ENCODE data around the gene SAMSN1. TPM values are rescaled to one million over a fixed set of nuclear protein-coding genes. Genes with fewer than 3 reads are reported as not detected.
A peak's percentile ranks its signal among the peaks of the same experiment; 100 is the strongest.

The SAMSN1 gene
- total and polyA plus RNA-seq, 8 donors, result 1.6 to 21.6 (median 11.1) TPM; not detected in 1

DNA sequence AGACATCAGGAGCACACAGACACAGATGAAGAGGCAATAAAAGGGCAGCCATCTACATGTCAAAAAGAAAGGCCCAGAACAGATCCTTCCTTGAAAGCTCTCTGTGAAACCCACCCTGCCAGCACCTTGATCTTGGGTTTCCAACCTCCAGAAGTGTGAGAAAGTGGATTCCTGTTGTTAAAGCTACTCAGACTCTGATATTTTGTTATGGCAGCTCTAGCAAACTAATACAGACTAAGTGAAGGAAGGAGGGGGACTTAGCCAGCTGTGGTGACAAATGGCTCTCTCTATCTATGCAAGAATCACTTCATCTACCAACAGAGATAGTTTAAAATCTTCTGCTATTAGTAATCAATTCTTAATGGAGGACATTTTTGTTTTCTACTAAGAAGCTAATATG, 10.4 kb downstream of the SAMSN1 start:
- no peak overlapping the region for H3K4me3 ChIP-seq
- TF ChIP-seq, protein P1, sequence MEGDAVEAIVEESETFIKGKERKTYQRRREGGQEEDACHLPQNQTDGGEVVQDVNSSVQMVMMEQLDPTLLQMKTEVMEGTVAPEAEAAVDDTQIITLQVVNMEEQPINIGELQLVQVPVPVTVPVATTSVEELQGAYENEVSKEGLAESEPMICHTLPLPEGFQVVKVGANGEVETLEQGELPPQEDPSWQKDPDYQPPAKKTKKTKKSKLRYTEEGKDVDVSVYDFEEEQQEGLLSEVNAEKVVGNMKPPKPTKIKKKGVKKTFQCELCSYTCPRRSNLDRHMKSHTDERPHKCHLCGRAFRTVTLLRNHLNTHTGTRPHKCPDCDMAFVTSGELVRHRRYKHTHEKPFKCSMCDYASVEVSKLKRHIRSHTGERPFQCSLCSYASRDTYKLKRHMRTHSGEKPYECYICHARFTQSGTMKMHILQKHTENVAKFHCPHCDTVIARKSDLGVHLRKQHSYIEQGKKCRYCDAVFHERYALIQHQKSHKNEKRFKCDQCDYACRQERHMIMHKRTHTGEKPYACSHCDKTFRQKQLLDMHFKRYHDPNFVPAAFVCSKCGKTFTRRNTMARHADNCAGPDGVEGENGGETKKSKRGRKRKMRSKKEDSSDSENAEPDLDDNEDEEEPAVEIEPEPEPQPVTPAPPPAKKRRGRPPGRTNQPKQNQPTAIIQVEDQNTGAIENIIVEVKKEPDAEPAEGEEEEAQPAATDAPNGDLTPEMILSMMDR (IDR thresholded peaks at IDR 0.05), result no peak
- TF ChIP-seq EP300 (IDR thresholded peaks at IDR 0.05) (no peak), POLR2A (IDR thresholded peaks at IDR 0.05) (no peak), POLR2AphosphoS5 (IDR thresholded peaks at IDR 0.05) (no peak)
- H3K4me1 ChIP-seq, result peaks cover 0 to 4% (median 0%) of the 10 kb centered on the region in 4 donors
- intact Hi-C loops (cut with DNase I; ENCODE audit: low total_unique reads), result no loop called here
- DNase-seq, result no peak
- no peaks in the 10 kb centered on the region for H3K36me3 ChIP-seq
- no peaks in the 10 kb centered on the region for H3K27me3 ChIP-seq
- H3K27ac ChIP-seq, result no peak overlapping the region
- no peaks in the 10 kb centered on the region for H3K9me3 ChIP-seq

DNA sequence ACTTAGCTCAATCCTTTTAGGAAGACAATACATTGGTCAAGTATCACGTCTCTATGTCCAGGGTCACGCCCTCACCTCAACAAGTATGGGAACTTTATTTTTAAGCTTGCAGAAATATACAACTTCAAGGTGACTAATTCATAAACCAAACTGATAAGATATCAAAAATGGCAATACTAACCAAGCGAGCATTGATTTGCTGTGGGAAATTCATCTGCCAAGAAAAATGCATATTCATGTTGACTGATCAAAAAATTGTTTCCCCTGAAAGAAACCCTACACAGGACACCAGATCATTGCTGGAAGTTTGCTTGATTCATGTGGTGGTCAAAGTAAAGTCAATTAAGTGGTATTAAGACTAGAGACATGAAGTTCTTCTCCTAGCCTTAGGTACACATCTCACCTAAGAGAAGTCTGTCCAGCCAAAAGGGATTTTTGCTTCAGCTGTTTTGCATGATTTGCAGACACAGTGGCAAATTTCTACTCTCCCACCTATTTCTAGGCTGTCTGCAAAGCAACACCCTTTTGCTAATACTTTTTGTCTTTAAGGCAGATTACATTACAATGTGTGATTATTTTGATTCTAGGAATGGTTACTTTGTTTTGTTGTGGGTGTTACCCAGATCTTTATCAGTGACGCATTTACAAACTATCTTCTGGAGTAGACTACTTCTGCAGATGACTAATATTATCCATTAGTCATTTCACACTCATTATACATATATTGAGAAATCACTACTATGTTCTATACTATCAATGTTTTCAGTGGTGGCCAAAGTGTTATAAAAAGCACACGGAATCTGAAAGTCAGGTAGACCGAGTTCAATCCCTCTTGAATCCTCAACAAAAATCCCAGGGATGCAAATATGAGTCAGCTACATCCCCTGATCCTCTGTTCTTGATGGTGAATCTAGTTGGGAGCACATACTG, 12.4 kb downstream of the SAMSN1 start:
- TF ChIP-seq EP300 (IDR thresholded peaks at IDR 0.05), result no peak
- no peak for TF ChIP-seq POLR2A (IDR thresholded peaks at IDR 0.05)
- TF ChIP-seq, protein P1 (IDR thresholded peaks at IDR 0.05), result no peak
- intact Hi-C loops (cut with DNase I; ENCODE audit: low total_unique reads), result no loop called here
- H3K36me3 ChIP-seq, result no peaks in the 10 kb centered on the region
- H3K4me3 ChIP-seq, result no peak overlapping the region
- peaks cover 0 to 4% (median 0%) of the 10 kb centered on the region in 4 donors for H3K4me1 ChIP-seq
- no peaks in the 10 kb centered on the region for H3K9me3 ChIP-seq
- no peak for DNase-seq
- H3K27me3 ChIP-seq, result no peaks in the 10 kb centered on the region
- 60 to 70% (median 64%) methylated on average over 6 of the region's 6 CpGs for WGBS, 5 donors
- H3K27ac ChIP-seq, result peak overlapping the region in 4 of 5 donors; percentile 34 to 62 (median 53)

- intact Hi-C loops (cut with DNase I; ENCODE audit: low total_unique reads), result no loop called here
- WGBS, 5 donors, result 54 to 79% (median 64%) methylated on average over 3 of the region's 3 CpGs
- DNase-seq, result no peak
- H3K9me3 ChIP-seq, result no peaks in the 10 kb centered on the region
- no peak for TF ChIP-seq POLR2AphosphoS5 (IDR thresholded peaks at IDR 0.05)
- TF ChIP-seq, protein P1 (IDR thresholded peaks at IDR 0.05), result no peak
- TF ChIP-seq EP300 (IDR thresholded peaks at IDR 0.05), result no peak
- TF ChIP-seq POLR2A (IDR thresholded peaks at IDR 0.05), result no peak
- H3K27ac ChIP-seq, result no peak overlapping the region
- H3K4me1 ChIP-seq, result peaks cover 0 to 12% (median 0%) of the 10 kb centered on the region in 4 donors
- no peaks in the 10 kb centered on the region for H3K27me3 ChIP-seq
- no peak overlapping the region for H3K4me3 ChIP-seq
- H3K36me3 ChIP-seq, result no peaks in the 10 kb centered on the region
These were observed 14.3 kb downstream of the SAMSN1 start for GRCh38 chr21:14531757-14532316.

- no peak for DNase-seq
- Histone ChIP-seq H3K27me3 (no peaks in the 10 kb centered on the region), H3K27ac (no peak overlapping the region), H3K4me3 (no peak overlapping the region), H3K36me3 (no peaks in the 10 kb centered on the region), H3K4me1 (peaks cover 0 to 21% (median 0%) of the 10 kb centered on the region in 4 donors), H3K9me3 (no peaks in the 10 kb centered on the region)
- WGBS, 5 donors, result 59 to 75% (median 73%) methylated on average over 2 of the region's 2 CpGs
- TF ChIP-seq, protein P1 (IDR thresholded peaks at IDR 0.05), result no peak
- TF ChIP-seq POLR2AphosphoS5 (IDR thresholded peaks at IDR 0.05) (no peak), POLR2A (IDR thresholded peaks at IDR 0.05) (no peak), EP300 (IDR thresholded peaks at IDR 0.05) (no peak)
- intact Hi-C loops (cut with DNase I; ENCODE audit: low total_unique reads), result no loop called here
These were observed 15.5 kb downstream of the SAMSN1 start for GRCh38 chr21:14530592-14530991.

Data from stomach (tissue), 9 donors.